AML-193 (cell line): ENCODE data around the gene NR5A2.

Experiments used
- DNase-seq, 2 experiments: peaks; one replicate each; lab custom pipeline; 2025; lab: John Stamatoyannopoulos, UW

The NR5A2 gene

GRCh38 chr1:200124309-200124708, 96.8 kb downstream of the NR5A2 start:
- no peak for DNase-seq

GRCh38 chr1:200128081-200128480, 100.6 kb downstream of the NR5A2 start:
- no peak for DNase-seq

GRCh38 chr1:200128944-200129879, 101.7 kb downstream of the NR5A2 start:
- DNase-seq = no peak

GRCh38 chr1:200130552-200130951, 103.0 kb downstream of the NR5A2 start:
- DNase-seq = peak; percentile 77 to 82

GRCh38 chr1:200131551-200132125, 104.1 kb downstream of the NR5A2 start:
- no peak for DNase-seq

- no peak for DNase-seq
These were observed 105.6 kb downstream of the NR5A2 start for GRCh38 chr1:200133123-200133522.

GRCh38 chr1:200134116-200134515, 106.6 kb downstream of the NR5A2 start:
- DNase-seq = no peak

- no peak for DNase-seq
These were observed 108.9 kb downstream of the NR5A2 start for GRCh38 chr1:200136384-200136783.

- peak; percentile 77 to 82 for DNase-seq
These were observed 112.2 kb downstream of the NR5A2 start for GRCh38 chr1:200139661-200140250.

- peak; percentile 8 to 34 for DNase-seq
These were observed 115.8 kb downstream of the NR5A2 start for GRCh38 chr1:200143347-200143746.

GRCh38 chr1:200146100-200146499, 118.6 kb downstream of the NR5A2 start:
- DNase-seq = no peak

GRCh38 chr1:200147094-200147493, 119.6 kb downstream of the NR5A2 start:
- DNase-seq = no peak

- DNase-seq = no peak
These were observed 120.2 kb downstream of the NR5A2 start for GRCh38 chr1:200147742-200148141.

- no peak for DNase-seq
These were observed 122.5 kb downstream of the NR5A2 start for GRCh38 chr1:200150006-200150405.

GRCh38 chr1:200150721-200151120, 123.2 kb downstream of the NR5A2 start:
- peak; percentile 35 to 53 for DNase-seq

- DNase-seq = peak; percentile 32 to 42
These were observed 124.8 kb downstream of the NR5A2 start for GRCh38 chr1:200152336-200152735.

GRCh38 chr1:200153277-200154055, 126.0 kb downstream of the NR5A2 start:
- no peak for DNase-seq

- DNase-seq = peak; percentile 89 to 91
These were observed 126.7 kb downstream of the NR5A2 start for GRCh38 chr1:200154069-200154767.

GRCh38 chr1:200157715-200158114, 130.2 kb downstream of the NR5A2 start:
- no peak for DNase-seq

- DNase-seq = no peak
These were observed 134.3 kb downstream of the NR5A2 start for GRCh38 chr1:200161801-200162200.

GRCh38 chr1:200162258-200162657, 134.7 kb downstream of the NR5A2 start:
- DNase-seq = no peak

GRCh38 chr1:200162877-200163276, 135.4 kb downstream of the NR5A2 start:
- DNase-seq = no peak
